Transverse colon (tissue), 3 donors: ENCODE results near the gene CTNND2.

Experiments
- EP300 ChIP-seq: sonication (generic); formaldehyde crosslinking; IDR thresholded peaks from one replicate; pipeline ENCODE4 v1.6.1; 2017; ENCODE audit warnings: antibody characterized with exemption, low read depth
- POLR2A ChIP-seq: fragments of 450-650 bp; IDR thresholded peaks from one replicate; pipeline ENCODE4 v1.6.1; 2016; ENCODE audit warnings: antibody characterized with exemption, mild to moderate bottlenecking, moderate library complexity
- TF ChIP-seq, protein P1 (sequence below), 5 experiments: fragments of 200-600 bp in 3 of 5; fragments of 450-650 bp in 2 of 5; sonication (generic) in 3 of 5; IDR thresholded peaks; 1 replicate in 2 of 5; 2 replicates in 3 of 5; pipeline ENCODE4 v1.5.1; 2016 to 2017; ENCODE audit warnings: antibody characterized with exemption in 5 of 5, inconsistent platforms in 3 of 5, mild to moderate bottlenecking in 2 of 5, moderate library complexity in 1 of 5

DNA sequence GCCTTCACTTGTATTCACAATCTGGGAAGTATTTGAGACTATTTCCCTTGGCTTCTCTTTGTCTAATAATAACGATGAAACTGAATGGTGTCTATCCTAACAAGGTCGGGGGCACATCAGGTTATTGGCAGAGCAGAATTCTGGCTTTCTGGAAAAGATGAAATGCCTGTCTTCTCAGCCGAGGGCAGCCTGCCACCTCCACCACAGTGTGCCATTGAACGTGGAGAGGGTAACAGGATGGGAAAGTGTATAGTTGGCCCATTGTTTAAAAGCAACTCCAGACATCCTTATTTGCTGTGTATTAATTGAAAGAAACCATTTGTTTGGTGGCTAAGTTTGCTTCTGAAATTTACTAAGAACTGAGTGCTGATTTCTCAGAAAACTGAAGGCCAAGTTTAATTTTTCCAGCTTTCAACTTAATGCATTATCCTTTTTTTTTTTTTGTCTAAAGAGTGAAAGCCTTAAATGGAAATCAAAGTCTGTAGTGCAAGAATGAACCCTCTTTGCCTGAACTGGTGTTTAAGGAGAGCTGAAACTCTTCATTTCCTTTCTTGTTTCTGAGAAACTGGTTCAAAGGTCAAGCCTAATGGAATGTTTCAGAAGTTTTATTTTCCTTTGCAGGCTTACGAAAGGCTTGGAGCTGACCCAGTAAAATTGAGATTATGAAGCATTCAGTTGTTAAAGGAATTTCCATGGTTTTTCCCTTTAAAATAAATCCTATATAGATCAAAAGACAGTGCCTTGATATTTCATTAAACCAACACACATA, 579.5 kb downstream of the CTNND2 start:
- no peak for TF ChIP-seq EP300
- TF ChIP-seq, protein P1, sequence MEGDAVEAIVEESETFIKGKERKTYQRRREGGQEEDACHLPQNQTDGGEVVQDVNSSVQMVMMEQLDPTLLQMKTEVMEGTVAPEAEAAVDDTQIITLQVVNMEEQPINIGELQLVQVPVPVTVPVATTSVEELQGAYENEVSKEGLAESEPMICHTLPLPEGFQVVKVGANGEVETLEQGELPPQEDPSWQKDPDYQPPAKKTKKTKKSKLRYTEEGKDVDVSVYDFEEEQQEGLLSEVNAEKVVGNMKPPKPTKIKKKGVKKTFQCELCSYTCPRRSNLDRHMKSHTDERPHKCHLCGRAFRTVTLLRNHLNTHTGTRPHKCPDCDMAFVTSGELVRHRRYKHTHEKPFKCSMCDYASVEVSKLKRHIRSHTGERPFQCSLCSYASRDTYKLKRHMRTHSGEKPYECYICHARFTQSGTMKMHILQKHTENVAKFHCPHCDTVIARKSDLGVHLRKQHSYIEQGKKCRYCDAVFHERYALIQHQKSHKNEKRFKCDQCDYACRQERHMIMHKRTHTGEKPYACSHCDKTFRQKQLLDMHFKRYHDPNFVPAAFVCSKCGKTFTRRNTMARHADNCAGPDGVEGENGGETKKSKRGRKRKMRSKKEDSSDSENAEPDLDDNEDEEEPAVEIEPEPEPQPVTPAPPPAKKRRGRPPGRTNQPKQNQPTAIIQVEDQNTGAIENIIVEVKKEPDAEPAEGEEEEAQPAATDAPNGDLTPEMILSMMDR (IDR thresholded peaks at IDR 0.05): no peak
- TF ChIP-seq POLR2A: no peak
